Pons (tissue), 1 donor: ENCODE data around the gene IFI30.
"Not testable (repeated sequence)": the region's sequence is repeated elsewhere in the genome, so short reads cannot be mapped to it uniquely, and the experiment has no call there.

ENCODE experiments used
- DNase-seq: peaks from one replicate; pipeline ENCODE4 v3.0.0-alpha.2; 2016; ENCODE audit warnings: low spot score

The IFI30 gene

GRCh38 chr19:18203408-18203862 is 29.8 kb downstream of the IFI30 start:
- DNase-seq = peak; percentile 51

- DNase-seq = peak; percentile 100
These were observed 30.3 kb downstream of the IFI30 start, which contains the start of gene RAB3A for GRCh38 chr19:18203863-18204393. Gene RAB3A, minus strand, starts transcription at chr19:18204042. Its CDS starts 1,302 bp downstream, at chr19:18202740.

- no peak for DNase-seq
These were observed 31.0 kb downstream of the IFI30 start for GRCh38 chr19:18204394-18205199.

- DNase-seq = peak; percentile 78
These were observed 31.7 kb downstream of the IFI30 start for GRCh38 chr19:18205200-18205892.

GRCh38 chr19:18206018-18206417 is 32.4 kb downstream of the IFI30 start:
- DNase-seq = no peak

GRCh38 chr19:18208098-18208951 is 34.7 kb downstream of the IFI30 start:
- no peak for DNase-seq

GRCh38 chr19:18209912-18210311 is 36.3 kb downstream of the IFI30 start:
- not testable (repeated sequence) for DNase-seq

- no peak for DNase-seq
These were observed 38.1 kb downstream of the IFI30 start for GRCh38 chr19:18211683-18212082.

GRCh38 chr19:18214779-18215433 is 41.3 kb downstream of the IFI30 start:
- DNase-seq = no peak

GRCh38 chr19:18216789-18217188 is 43.2 kb downstream of the IFI30 start:
- no peak for DNase-seq

- no peak for DNase-seq
These were observed 44.5 kb downstream of the IFI30 start for GRCh38 chr19:18218159-18218558.

GRCh38 chr19:18218600-18218999 is 45.0 kb downstream of the IFI30 start:
- DNase-seq = no peak

- DNase-seq = no peak
These were observed 46.5 kb downstream of the IFI30 start for GRCh38 chr19:18219911-18220631.

- DNase-seq = no peak
These were observed 47.1 kb downstream of the IFI30 start for GRCh38 chr19:18220632-18221275.

- DNase-seq = no peak
These were observed 48.5 kb downstream of the IFI30 start for GRCh38 chr19:18221815-18222725.

GRCh38 chr19:18223860-18224524 is 50.4 kb downstream of the IFI30 start:
- peak; percentile 29 for DNase-seq

- peak; percentile 86 for DNase-seq
These were observed 51.1 kb downstream of the IFI30 start for GRCh38 chr19:18224525-18225354.

GRCh38 chr19:18225355-18225701 is 51.7 kb downstream of the IFI30 start:
- DNase-seq = no peak
